CD4-positive, CD25-positive, alpha-beta regulatory T cell (primary cell): Measurements from ENCODE around the gene ERFE. TPM values are rescaled to one million over a fixed set of nuclear protein-coding genes. Genes with fewer than 3 reads are reported as not detected.

ENCODE experiments used
- ATAC-seq, 2 donors: fragments of 150-1000 bp; cut with Tn5 transposase; one replicate each; pipeline ENCODE4 v1.10.0; 2021; ENCODE audit warnings: low read depth in 2 of 2, moderate number of reproducible peaks in 2 of 2, moderate library complexity in 1 of 2
- DNase-seq, 3 donors: peaks; one replicate each; pipeline versions ENCODE4 v3.0.0 to v3.0.0-alpha.2; 2012 to 2022; ENCODE audit warnings: mixed read lengths in 1 of 3
- H3K27ac ChIP-seq: one replicate; pipeline ENCODE4 v1.7.0; 2013; ENCODE audit warnings: mild to moderate bottlenecking, low read length; ENCODE audit not compliant: insufficient read depth, poor library complexity, severe bottlenecking
- H3K27me3 ChIP-seq: one replicate; pipeline ENCODE4 v1.7.0; 2013; ENCODE audit warnings: low read length; ENCODE audit not compliant: control insufficient read depth, insufficient read depth
- H3K36me3 ChIP-seq: one replicate; pipeline ENCODE4 v1.7.0; 2013; ENCODE audit warnings: mild to moderate bottlenecking, low read length, moderate library complexity; ENCODE audit not compliant: control insufficient read depth, insufficient read depth
- H3K4me1 ChIP-seq: 2 replicates; pipeline ENCODE4 v1.7.0; 2013; ENCODE audit warnings: mild to moderate bottlenecking, low read length; ENCODE audit not compliant: insufficient read depth, control insufficient read depth, poor library complexity, severe bottlenecking
- H3K4me3 ChIP-seq: one replicate; pipeline ENCODE4 v1.7.0; 2013; ENCODE audit warnings: low read depth, mild to moderate bottlenecking, low read length, moderate library complexity
- H3K9me3 ChIP-seq, 2 experiments: 1 replicate in 1 of 2; 2 replicates in 1 of 2; pipeline ENCODE4 v1.7.0; 2013; ENCODE audit warnings: low read length in 2 of 2, mild to moderate bottlenecking in 1 of 2, moderate library complexity in 1 of 2; ENCODE audit not compliant: control insufficient read depth in 2 of 2
- H3K27ac Mint-ChIP-seq, 3 donors: one replicate each; pipeline ENCODE4 v1.8.0; 2020 to 2022; ENCODE audit warnings: mild to moderate bottlenecking in 3 of 3, mixed read lengths in 3 of 3, moderate library complexity in 2 of 3
- H3K27me3 Mint-ChIP-seq: one replicate; pipeline ENCODE4 v1.8.0; 2022; ENCODE audit warnings: mild to moderate bottlenecking, mixed read lengths
- H3K36me3 Mint-ChIP-seq: one replicate; pipeline ENCODE4 v1.8.0; 2020; ENCODE audit warnings: mixed read lengths
- H3K4me1 Mint-ChIP-seq, 4 donors: one replicate each; pipeline ENCODE4 v1.8.0; 2020 to 2022; ENCODE audit warnings: mixed read lengths in 4 of 4, mild to moderate bottlenecking in 1 of 4
- H3K4me3 Mint-ChIP-seq, 4 donors: one replicate each; pipeline ENCODE4 v1.8.0; 2020 to 2022; ENCODE audit warnings: mild to moderate bottlenecking in 4 of 4, mixed read lengths in 4 of 4, moderate library complexity in 3 of 4
- H3K9me3 Mint-ChIP-seq, 7 donors: one replicate each; pipeline ENCODE4 v1.8.0; 2020 to 2022; ENCODE audit warnings: mixed read lengths in 7 of 7, mild to moderate bottlenecking in 3 of 7, moderate library complexity in 2 of 7
- polyA plus RNA-seq, 4 donors: library from polyadenylated mRNA; unstranded; fragments of 300-500 nt; fragmentation: Illumina TruSeq; gene quantifications; one replicate each; pipeline ENCODE4 v1.2.3, GENCODE V29; 2021
- total RNA-seq: library from RNA; stranded (reverse); gene quantifications from one replicate; pipeline ENCODE4 v1.2.3, GENCODE V29; 2022

The ERFE gene
- total and polyA plus RNA-seq, 5 donors from 2014 or later, result 0.29 TPM; not detected in 4

DNA sequence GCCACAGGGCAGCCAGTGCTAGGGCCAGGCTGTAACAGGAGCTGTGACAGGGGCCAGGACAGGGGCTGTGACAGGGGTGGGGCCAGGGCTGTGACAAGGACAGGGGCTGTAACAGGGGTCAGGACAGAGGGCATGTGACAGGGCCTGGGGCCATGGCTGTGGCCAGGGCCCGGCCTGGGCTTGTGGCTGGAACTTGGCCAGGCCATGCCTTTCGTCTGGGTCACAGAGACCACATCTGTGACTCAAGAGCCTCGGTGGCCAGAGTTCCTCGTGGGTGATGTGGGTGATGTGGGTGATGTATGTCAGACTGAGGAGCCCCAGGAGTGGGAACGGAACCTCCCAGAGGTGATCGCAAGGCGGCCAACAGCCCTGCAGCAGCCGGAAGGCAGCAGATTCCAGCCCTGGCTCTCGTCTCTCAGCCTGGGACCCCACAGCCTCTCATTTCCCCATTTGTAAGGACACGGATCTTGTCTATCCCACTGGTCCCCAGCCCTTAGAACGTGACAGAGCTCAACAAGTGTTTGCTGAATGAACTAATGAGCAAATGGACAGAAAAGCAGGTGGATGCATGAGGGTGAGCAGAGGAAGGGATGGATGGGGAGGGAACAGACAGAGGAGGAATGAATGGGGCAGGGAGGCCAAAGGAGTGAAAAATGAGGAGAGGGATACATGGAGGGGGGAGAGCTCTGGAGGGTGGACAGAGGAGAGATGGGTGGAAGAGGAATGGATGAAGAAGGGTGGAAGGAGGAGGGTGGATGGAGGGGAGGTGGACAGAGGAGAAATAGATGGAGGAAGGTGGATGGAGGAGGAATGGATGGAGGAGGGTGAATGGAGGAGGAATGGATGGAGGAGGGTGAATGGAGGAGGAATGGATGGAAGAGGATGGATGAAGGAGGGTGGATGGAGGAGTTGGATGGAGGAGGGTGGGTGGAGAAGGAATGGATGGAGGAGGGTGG lies 41.3 kb upstream of the ERFE start:
- no peak overlapping the region for H3K27ac ChIP-seq
- DNase-seq (no peak), ATAC-seq (no peak)
- H3K27ac Mint-ChIP-seq, result no peak overlapping the region
- no peak overlapping the region for H3K4me3 Mint-ChIP-seq
- no peaks in the 10 kb centered on the region for H3K4me1 ChIP-seq
- no peaks in the 10 kb centered on the region for H3K27me3 Mint-ChIP-seq
- peaks cover 0 to 9% (median 1%) of the 10 kb centered on the region in 7 donors for H3K9me3 Mint-ChIP-seq
- no peak overlapping the region for H3K4me3 ChIP-seq
- H3K4me1 Mint-ChIP-seq, result no peaks in the 10 kb centered on the region
- no peaks in the 10 kb centered on the region for H3K36me3 ChIP-seq
- peaks cover 0 to 3% of the 10 kb centered on the region in 2 experiments for H3K9me3 ChIP-seq
- H3K27me3 ChIP-seq, result no peaks in the 10 kb centered on the region
- H3K36me3 Mint-ChIP-seq, result no peaks in the 10 kb centered on the region

DNA sequence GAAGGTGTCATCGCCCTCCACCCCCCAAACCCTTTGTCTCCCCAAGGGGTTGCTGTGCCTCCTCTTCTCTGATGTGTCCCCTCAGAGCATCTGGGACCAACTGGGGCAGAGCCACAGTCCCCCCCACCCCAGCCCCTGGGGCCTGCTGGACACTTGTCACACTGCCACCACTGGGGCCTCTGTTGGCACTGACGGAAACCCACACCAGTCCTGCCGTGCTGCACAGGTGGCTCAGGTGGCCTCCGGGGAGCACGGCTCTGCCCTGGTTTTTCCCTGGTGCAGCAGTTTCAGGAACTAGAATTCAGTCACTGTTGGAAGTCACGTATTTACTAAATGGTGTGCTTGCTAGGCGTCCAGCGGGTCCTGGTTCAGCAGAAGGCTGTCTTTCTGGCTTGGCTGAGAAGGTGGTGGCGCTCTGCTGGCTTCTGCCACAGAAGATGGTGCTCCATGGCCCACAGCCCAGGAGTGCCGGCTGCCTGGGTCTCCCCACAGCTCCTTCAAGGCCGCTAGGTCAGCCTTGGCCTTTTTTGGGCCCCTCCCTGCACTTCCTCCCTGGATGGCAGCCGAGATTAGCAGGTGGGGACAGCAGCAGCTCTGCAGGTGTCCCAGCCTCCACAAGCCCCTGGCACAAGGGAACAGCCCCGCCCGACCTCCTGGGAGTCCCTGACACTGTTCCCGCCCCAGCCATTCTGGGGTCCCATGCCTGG lies 38.9 kb upstream of the ERFE start:
- DNase-seq (no peak), ATAC-seq (no peak)
- Mint-ChIP-seq H3K27me3 (no peaks in the 10 kb centered on the region), H3K9me3 (peaks cover 0 to 1% (median 0%) of the 10 kb centered on the region in 7 donors), H3K36me3 (no peaks in the 10 kb centered on the region), H3K4me1 (no peaks in the 10 kb centered on the region), H3K27ac (no peak overlapping the region), H3K4me3 (no peak overlapping the region)
- Histone ChIP-seq H3K36me3 (no peaks in the 10 kb centered on the region), H3K4me1 (no peaks in the 10 kb centered on the region), H3K27ac (no peak overlapping the region), H3K27me3 (no peaks in the 10 kb centered on the region), H3K4me3 (no peak overlapping the region), H3K9me3 (no peaks in the 10 kb centered on the region)

DNA sequence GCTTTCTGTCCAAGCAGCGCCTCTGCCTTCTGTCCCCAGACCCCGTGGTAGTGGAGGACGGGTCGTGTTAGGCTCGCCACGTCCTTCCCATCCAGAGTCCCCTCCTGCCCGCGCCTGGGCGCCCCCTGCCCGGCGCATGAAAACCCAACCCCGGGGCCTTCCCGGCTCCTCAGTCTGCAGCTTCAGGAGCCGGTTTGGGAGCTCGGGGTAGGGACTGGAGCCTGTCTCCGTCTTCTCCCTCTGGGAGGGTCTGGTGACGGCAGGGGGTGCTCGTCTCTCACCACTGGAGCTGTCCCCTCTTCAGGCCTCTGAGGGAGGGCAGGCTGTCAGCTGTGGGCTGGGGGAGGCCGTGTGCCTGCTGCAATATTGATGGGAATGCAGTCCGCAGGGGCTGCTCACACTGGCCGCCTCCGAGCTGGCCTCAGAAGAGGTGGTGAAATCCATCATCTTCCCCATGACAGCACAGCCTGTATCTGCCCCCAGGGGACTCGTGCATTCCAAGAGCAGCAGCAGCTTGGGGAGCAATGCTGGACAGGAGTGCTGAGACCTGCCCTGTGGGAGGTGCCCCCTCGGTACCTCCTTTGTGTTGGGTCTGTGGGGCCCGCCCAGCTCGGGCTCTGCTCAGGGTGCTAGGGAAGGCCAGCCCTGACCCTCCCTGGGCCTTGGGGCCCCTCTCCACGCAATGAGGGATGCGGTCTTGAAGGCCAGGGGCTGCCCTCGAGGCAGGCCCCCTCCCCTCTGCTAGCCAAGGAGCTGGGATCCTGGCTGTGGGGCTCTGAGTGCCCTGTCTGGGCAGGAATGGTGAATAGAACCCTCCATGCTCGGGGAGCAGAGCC lies 38.1 kb upstream of the ERFE start:
- Histone ChIP-seq H3K27me3 (no peaks in the 10 kb centered on the region), H3K27ac (no peak overlapping the region), H3K4me1 (no peaks in the 10 kb centered on the region), H3K36me3 (no peaks in the 10 kb centered on the region), H3K9me3 (no peaks in the 10 kb centered on the region), H3K4me3 (no peak overlapping the region)
- no peaks in the 10 kb centered on the region for H3K27me3 Mint-ChIP-seq
- H3K27ac Mint-ChIP-seq, result no peak overlapping the region
- ATAC-seq (no peak), DNase-seq (no peak)
- peaks cover 0 to 1% (median 0%) of the 10 kb centered on the region in 7 donors for H3K9me3 Mint-ChIP-seq
- no peak overlapping the region for H3K4me3 Mint-ChIP-seq
- no peaks in the 10 kb centered on the region for H3K4me1 Mint-ChIP-seq
- H3K36me3 Mint-ChIP-seq, result no peaks in the 10 kb centered on the region

DNA sequence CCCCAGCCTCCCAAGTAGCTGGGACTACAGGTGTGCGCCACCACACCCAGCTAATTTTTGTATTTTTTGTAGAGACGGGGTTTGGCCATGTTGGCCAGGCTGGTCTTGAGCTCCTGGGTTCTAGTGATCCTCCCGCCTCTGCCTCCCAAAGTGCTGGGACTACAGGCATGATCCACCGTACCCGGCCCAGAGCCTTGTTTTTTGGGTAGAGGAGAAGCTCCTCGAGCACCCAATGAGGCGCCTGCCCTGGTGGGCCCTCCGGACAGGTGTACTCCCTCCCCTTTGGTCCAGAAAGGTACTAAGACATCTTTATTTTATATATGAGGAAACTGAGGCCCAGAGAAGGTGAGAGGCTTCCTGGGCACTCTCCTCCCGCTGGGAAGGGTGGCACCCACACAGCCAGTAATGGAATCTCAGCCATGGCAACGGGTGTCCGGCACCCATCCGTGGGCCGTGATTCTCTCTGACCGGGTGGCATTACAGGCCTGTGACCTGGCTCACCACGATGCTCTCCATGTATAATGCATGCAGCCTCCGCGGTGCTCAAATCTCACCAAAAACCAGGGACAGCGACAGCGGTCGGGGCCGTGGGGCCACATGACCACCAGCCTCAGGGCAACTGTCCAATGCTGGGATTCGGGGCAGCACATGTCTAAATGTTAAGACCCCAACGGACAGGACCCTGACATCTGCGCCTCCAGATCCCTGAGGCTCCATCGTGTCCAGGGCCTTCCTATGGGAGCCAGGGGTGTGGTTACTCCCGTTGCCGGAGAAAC lies 37.1 kb upstream of the ERFE start:
- H3K4me3 ChIP-seq, result no peak overlapping the region
- Mint-ChIP-seq H3K36me3 (no peaks in the 10 kb centered on the region), H3K27ac (no peak overlapping the region), H3K4me1 (no peaks in the 10 kb centered on the region), H3K27me3 (no peaks in the 10 kb centered on the region), H3K4me3 (no peak overlapping the region), H3K9me3 (no peaks in the 10 kb centered on the region)
- no peaks in the 10 kb centered on the region for H3K27me3 ChIP-seq
- ATAC-seq (no peak), DNase-seq (no peak)
- no peaks in the 10 kb centered on the region for H3K9me3 ChIP-seq
- H3K27ac ChIP-seq, result no peak overlapping the region
- H3K4me1 ChIP-seq, result no peaks in the 10 kb centered on the region
- H3K36me3 ChIP-seq, result no peaks in the 10 kb centered on the region

DNA sequence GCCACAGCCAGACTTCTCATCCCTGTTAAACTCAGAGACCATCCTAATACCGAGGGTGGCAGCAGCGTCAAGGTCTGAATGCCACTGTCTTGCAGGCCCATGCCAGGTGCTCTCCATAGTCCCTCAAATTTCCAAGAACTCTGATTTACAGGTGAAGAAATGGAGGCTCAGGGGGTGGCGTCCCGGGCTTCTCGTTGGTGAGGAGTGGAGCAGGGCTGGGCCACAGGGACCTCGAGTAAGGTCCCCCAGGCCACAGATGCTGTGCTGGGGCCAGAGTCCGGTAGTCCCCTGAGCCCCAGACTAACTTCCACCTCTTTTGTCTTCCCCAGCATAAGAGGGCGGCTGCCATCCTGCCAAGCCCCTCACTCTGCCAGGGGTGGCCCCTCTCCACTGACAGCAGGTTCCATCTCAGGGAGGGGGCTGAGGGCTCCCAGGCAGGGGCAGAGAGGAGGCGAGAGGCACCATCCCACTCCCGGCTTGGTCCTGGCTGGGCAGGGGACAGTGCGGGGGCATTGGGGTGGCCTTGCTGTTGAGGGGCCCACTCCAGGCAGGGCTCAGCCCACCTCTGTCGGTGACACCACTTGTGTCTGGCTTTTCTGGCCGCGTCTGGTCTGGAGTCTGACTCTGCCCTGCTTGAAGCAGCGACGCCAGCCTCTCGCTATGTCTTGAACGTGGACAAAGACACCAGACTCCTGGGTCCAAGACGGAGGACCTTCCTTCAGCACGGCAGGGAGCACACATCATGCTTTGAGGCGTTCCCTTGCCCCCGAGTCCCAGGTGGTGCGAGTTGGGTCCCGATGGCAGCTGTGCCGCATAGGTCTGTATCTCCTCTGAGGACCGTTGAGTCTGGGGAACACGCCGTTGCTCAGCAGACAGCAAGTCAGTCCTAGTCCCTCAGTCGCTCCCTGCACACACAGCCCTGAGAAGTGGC lies 36.2 kb upstream of the ERFE start:
- Mint-ChIP-seq H3K27ac (no peak overlapping the region), H3K4me3 (no peak overlapping the region), H3K9me3 (no peaks in the 10 kb centered on the region), H3K36me3 (no peaks in the 10 kb centered on the region), H3K27me3 (no peaks in the 10 kb centered on the region), H3K4me1 (no peaks in the 10 kb centered on the region)
- ATAC-seq (no peak), DNase-seq (no peak)
- Histone ChIP-seq H3K9me3 (no peaks in the 10 kb centered on the region), H3K27me3 (no peaks in the 10 kb centered on the region), H3K4me3 (no peak overlapping the region), H3K4me1 (no peaks in the 10 kb centered on the region), H3K27ac (no peak overlapping the region), H3K36me3 (no peaks in the 10 kb centered on the region)

DNA sequence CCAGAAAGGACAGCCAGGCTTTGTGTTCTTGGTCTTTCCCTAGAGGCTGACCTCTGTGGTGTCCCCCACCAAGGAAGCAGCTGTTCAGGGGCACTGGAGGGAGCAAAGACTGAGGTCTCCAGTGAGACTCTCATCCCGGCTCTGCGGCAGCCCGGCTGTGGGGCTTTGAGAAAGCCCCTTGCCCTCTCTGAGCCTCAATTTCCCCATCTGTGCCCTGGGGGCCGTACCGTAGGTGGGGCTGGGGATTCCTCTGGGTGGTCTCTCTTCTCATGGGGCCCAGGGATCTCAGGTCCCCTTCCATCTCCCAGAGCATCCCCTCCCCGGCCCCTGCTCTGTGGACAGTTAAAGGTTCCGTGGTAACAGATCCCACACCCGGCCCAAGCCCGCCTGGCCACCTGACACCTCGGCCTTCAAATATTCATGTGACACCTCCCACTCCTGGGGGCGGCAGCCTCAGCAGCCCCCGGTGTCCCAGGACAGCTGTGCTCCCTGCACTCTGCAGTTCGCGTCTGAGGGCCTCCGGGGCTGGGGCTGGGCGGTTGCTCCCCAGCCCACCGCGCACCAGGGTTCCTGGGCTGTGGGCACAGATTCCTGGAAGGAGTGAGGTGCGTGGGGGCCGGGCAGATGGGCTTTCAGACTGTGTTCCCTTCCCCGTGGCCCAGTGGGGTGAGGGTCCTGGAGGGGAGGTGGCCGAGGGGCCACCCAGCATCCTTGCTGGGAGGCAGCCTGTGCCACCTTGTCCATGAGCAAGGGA lies 35.4 kb upstream of the ERFE start:
- Histone ChIP-seq H3K4me3 (no peak overlapping the region), H3K27ac (no peak overlapping the region), H3K27me3 (no peaks in the 10 kb centered on the region), H3K36me3 (no peaks in the 10 kb centered on the region), H3K4me1 (no peaks in the 10 kb centered on the region), H3K9me3 (no peaks in the 10 kb centered on the region)
- Mint-ChIP-seq H3K27ac (no peak overlapping the region), H3K4me3 (no peak overlapping the region), H3K4me1 (no peaks in the 10 kb centered on the region), H3K36me3 (no peaks in the 10 kb centered on the region), H3K9me3 (no peaks in the 10 kb centered on the region), H3K27me3 (no peaks in the 10 kb centered on the region)
- DNase-seq (no peak), ATAC-seq (no peak)
